GM18868 (cell line): ENCODE measurements around the gene RAPGEF6.
A peak's percentile ranks its signal among the peaks of the same experiment; 100 is the strongest.
"Not testable (repeated sequence)": the region's sequence is repeated elsewhere in the genome, so short reads cannot be mapped to it uniquely, and the experiment has no call there.

Source experiments
- ATAC-seq: cut with Tn5 transposase; IDR thresholded peaks from one replicate; pipeline ENCODE4 v1.9.1; 2021; ENCODE audit warnings: mild to moderate bottlenecking, moderate library complexity; ENCODE audit not compliant: unreplicated experiment

Gene RAPGEF6

DNA sequence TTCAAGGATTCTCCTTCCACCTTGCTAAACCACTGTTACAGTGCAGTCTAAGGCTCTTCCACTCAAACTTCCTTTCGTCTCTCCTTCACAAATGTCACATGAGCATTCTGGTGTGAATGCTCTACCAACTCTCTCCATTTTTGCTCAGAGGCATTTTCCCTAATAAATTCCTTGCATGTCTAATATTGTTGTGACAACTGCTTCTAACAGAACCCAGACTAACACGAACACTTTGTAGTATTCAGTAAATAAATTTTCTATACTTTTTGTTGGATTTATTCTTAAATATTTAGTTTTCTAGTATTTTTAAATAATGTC is 24.0 kb downstream of the RAPGEF6 start:
- ATAC-seq, result no peak

DNA sequence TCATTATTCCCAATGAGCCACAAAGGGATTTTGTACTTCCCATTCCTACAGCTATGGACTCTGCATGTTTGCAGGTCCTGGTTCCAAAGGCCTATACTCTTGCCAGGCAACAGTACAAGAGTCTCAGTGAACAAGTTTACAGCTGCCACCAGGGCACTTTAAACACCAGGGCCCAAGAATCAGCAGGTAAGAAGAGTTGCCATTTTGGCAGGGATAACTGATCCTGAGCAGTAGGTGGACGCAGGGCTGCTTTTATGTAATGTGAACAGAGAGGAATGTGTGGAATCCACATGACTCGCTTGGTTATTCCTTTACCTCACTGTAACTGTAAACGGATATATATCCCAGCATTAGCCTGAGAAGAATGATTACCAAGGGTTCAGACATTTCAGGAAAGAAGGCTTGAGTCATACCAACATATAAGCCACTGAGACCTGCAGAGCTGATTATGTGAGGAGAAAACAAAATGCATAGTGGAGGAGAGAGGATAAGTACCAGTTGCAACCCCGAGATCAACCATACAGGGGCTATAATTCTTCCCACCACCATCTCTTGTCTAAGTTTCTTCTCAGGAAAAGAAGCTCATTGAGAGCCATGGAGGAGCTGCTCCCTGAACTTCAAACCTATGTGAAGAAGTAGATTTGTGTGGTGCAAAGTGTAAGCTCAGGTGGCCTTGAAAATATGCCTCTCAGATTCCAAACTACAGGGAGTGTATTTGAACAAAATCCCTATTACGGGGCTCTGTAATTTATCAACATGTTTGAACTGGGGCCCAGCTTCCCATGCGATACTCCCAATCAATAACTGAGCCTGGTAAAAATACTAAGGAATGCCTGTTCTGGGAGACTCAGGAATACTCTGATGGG is 24.6 kb downstream of the RAPGEF6 start:
- no peak for ATAC-seq

DNA sequence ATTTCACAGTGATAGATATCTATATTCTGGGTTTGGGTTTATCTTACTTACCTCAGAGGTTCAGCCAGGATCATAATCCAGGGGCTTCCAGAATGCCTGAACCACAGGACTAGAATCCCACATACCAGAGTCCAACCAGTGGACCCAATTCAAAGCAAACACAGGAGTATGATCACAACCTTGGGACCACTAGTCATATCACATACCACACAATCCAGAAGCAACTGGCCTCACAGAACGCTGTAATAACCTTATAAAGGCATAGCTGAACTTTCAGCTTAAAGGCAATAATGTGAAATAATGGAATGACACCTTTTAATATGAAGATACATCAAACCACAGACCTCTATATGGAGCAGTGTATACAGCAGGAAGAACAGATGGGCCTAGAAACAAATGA is 25.3 kb downstream of the RAPGEF6 start:
- ATAC-seq, result no peak

DNA sequence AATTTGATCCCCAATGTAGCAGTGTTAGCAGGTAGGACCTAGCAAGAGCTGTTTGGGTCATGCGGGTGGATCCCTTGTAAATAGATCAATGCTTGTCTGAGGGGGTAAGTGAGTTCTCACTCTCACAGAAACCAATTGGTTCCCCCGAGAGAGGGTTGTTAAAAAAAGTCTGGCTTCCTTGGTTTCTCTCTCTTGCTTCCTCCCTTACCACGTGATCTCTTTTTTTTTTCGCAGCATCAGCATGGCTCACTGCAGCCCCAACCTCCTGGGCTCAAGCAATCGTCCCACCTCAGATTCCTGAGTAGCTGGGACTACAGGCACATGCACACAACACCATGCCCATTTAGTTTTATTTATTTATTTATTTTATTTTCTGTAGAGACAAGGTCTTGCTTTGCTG is 26.4 kb downstream of the RAPGEF6 start:
- ATAC-seq, result no peak

DNA sequence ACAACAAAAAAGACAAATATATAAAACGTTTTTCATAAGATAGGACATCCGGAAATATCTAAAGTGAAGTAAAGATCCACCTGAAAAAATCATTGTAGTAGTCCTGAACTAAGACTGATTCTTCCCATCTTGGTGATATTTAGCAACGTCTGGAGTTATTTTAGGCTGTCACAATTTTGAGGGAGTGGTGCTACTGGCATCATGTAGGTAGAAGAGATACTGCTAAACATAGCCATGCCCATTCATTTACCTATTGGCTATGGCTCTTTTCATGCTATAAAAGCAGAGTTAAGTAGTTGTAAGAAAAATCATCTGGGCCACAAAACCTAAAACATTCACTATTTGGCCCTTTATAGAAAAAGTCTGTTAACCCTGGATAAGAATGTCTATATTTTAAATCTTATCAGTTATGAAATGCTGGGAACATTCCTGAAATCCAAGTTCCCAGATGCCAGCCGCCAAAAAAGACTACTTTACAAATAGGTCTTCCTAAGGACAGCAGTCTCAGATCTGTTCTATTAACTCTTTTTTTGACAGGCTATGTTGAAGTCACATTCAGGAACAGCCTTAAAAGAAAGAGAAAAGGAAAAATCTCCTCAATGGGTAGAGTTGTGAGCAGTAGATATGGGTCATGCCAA is 27.0 kb downstream of the RAPGEF6 start:
- no peak for ATAC-seq

DNA sequence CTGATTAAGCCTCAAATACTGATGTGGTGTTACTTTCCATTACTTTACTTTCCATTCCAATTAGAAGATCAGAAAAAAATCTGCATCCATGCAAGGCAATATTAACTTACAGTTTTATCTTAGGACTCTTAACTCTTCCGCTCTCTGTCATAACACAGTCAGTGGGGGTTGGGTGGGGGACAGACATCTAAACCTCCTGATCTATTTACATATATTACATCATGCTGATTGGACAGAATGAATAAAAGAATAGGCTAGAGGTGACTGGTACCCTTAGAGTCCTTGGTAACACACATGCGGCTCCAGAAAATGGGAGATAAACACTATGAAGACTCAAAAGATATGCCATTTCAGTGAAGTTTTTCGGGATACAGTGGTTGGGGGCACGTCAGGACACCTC is 27.6 kb downstream of the RAPGEF6 start:
- ATAC-seq, result no peak

DNA sequence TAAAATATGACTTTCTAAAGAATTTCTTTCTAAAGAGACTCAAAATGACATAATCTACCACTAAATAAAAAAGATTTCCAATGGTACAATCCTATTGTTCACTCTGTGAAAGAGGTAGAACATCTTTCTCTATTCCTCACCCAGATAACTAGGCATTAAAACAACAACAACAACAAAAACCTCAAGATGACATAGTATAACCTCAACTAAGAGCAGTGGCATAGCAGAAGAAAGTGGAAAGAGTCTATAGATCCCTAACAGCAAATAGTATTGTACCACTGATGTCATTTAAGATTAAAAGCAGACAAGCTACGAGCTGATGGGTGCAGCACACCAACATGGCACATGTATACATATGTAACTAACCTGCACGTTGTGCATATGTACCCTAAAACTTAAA is 29.9 kb downstream of the RAPGEF6 start:
- ATAC-seq, result no peak

DNA sequence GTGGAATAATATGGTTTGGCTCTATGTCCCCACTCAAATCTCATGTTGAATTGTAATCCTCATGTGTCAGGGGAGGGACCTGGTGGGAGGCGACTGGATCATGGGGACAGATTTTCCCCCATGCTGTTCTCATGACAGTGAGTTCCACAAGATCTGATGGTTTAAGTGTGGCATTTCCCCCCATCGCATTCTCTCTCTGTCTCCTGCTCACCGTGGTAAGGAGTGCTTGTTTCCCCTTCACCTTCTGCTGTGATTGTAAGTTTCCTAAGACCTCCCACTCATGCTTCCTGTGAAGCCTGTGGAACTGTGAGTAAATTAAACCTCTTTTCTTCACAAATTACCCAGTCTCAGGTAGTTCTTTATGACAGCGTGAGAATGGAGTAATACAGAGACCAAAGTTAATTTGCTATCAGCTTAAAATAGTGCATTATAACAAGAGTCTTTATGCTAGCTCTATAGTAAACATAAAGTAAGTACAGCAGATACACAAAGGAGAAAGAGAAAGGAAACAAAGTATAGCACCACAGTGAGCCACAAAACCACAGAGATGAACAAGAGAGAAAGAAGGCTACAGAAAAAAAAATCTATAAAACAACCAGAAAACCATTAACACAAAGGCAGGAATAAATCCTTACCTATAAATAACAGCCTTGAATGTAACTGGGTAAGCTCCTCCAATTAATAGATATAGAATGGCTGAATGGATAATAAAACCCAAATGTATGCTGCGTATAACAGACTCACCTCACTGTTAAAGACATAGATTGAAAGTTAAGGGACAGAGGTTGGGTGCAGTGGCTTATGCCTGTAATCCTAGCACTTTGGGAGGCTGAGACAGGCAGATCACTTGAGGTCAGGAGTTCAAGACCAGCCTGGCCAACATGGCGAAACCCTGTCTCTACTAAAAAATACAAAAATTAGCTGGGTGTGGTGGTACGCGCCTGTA is 39.7 kb downstream of the RAPGEF6 start:
- peak; percentile 76 for ATAC-seq

DNA sequence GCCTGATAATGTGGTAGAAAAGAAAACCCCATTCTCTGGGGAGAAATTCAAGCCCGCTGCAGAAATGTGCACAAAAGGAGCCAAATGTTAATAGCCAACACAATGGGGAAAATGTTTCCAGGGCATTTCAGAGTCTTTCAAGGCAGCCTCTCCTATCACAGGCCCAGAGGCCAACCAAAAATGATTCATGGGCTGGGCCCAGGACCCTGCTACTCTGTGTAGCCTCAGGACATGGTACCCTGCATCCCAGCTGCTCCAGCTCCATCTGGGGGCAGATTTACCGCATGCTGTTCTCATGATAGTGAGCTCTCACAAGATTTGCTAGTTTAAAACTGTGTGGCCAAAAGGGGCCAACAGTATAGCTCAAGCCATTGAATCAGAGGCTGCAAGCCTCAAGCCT is 41.1 kb downstream of the RAPGEF6 start:
- ATAC-seq, result no peak

DNA sequence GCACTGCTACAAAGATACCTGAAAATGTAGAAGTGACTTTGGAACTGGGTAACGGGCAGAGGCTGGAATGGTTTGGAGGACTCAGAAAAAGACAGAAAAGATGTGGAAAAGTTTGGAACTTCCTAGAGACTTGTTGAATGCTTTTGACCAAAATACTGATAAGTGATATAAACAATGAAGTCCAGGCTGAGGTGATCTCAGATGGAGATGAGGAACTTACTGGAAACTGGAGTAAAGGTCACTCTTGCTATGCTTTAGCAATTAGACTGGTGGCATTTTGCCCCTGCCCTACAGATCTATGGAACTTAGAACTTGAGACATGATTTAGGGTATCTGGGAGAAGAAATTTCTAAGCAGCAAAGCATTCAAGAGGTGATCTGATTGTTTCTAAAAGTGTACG is 41.6 kb downstream of the RAPGEF6 start:
- not testable (repeated sequence) for ATAC-seq

DNA sequence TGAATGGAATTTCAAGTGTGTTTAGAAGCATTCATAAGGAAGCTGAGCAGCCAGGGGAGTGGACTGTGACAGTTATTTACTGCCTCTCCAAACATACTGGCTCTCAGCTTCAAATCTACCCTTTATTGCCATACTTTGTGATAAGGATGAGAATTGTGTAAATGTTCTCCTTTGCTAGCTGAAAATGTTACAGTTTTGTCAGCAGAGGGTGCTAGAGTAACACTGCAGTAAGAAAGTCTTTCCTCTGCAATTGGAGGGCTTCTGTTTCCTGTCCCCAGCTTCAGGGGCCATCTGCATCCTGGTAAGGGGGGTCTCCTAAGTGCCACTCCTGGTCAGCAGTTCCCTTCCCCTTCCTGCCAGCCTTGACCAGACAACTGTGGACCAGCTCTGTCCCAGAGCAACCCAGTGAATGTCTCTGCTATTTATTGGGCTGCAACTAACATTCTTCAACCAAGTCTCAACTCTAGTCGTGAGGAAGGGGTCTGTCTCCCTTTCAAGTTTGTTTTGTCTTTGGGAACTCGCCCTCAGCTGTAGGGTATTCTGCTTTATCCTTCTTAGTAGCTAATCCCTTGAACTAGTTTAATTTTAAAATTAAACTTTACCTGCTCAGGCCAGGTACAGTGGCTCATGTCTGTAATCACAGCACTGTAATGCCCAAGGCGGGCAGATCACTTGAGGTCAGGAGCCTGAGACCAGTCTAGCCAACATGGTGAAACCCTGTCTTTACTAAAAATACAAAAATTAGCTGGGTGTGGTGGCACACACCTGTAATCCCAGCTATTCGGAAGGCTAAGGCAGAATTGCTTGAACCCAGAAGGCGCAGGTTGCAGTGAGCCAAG is 45.3 kb downstream of the RAPGEF6 start:
- ATAC-seq, result peak; percentile 67

DNA sequence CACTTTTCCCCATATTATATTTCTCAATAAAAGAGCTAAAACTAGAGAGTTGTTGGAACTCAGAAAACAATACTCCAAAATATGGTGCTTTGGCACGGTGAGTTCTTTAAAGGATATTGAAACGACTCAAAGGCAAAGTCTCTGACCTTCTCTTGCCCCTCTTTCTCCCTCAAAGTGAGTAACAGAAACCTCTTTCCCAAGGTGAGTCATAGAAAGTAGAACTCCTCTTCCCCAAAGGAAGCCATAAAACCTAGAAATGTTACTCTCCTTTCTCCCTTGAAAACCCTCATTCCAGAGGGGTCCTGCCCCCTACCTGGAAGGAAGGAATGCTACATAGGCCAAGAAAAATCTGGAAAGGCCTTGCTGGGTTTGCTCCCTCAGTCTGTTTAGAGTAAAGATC is 47.5 kb downstream of the RAPGEF6 start:
- ATAC-seq, result no peak

DNA sequence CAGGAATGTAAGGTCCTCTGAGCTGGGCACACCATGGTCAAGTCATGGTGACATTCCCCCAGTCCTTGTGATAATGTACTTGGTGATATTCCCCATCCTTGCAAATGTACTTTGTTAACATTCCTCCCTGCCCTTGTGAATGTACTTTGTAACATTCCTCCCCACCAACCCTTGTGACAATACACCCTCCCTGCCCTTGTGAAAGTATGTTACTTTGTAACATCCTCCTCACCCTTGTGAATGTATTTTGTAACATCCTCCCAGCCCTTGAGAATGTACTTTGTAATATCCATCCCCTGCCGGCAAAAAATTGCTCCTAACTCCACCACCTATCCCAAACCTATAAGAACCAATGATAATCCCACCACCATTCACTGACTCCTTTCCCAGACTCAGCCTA is 53.3 kb downstream of the RAPGEF6 start:
- ATAC-seq, result no peak

DNA sequence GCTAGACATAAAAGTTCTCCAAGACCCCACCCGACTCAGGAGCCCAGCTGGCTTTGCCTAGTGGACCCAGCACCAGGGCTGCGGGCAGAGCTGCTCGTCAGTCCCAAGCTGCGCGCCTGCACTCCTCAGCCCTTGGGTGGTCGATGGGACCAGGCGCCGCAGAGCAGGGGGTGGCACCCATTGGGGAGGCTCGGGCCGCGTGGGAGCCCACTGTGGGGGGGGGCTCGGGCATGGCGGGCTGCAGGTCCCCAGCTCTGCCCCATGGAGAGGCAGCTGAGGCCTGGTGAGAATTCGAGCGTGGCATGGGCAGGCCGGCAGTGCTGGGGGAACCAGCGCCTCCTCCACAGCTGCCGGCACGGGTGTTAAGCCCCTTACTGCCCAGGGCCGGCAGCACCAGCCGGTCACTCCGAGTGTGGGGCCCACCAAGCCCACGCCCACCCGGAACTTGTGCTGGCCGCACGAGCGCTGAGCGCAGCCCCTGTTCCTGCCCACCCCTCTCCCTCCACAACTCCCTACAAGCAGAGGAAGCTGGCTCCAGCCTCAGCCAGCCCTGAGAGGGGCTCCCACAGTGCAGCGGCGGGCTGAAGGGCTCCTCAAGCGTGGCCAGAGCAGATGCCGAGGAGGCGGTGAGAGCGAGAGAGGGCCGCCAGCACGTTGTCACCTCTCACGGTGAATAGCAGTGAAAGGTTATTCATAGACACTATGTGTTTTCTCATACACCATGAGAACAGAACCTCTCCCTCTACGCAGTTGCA is 54.9 kb downstream of the RAPGEF6 start:
- no peak for ATAC-seq

DNA sequence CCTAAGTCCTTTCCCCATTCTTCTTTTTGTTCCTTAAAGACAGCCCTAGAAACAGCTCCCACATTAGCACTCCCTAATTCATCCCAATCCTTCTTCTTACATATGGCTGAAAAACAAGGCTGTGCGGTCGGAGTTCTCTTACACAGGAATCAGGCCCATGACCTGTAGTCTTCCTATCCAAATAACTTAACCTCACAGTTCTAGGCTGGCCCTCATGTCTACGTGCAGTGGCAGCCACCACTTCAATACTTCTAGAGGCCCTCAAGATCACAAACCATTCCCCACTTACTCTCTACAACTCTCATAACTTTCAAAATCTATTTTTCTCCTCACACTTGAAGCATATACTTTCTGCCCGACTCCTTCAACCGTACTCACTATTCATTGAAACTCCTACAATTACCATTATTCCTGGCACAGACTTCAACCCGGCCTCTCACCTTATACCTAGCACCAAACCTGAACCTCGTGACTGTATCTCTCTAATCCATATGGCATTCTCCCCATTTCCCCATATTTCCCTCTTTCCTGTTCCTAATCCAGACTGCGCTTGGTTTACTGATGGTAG is 59.3 kb downstream of the RAPGEF6 start:
- no peak for ATAC-seq

DNA sequence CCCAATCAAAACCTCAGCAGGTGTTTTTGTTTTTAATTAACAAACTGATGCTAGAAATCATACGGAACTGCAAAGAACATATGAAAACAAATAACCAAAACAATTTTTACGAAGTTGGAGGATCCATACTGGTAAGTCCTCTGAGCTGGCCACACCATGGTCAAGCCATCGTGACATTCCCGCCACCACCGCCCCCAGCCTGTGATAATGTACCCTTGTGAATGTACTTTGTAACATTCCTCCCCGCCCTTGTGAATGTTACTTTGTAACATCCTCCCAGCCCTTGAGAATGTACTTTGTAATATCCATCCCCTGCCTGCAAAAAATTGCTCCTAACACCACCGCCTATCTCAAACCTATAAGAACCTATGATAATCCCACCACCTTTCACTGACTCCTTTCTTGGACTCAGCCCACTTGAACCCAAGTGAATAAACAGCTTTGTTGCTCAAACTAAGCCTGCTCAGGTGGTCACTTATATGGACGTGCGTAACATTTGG is 63.3 kb downstream of the RAPGEF6 start:
- ATAC-seq, result no peak

DNA sequence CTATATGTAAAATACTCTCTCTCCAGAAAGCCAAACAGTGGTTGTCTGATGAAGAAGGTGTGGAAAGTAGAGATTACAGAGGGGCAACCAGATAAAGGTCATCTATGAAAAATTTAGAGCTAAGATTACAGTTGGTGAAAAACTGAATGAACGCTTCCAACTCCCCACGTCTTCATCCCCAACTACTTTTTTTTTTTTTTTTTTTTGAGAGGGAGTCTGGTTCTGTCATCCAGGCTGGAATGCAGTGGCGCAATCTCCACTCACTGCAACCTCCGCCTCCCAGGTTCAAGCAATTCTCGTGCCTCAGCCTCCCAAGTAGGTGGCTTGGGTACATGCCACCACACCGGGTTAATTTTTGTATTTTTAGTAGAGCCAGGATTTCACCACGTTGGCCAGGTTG is 64.3 kb downstream of the RAPGEF6 start:
- no peak for ATAC-seq

DNA sequence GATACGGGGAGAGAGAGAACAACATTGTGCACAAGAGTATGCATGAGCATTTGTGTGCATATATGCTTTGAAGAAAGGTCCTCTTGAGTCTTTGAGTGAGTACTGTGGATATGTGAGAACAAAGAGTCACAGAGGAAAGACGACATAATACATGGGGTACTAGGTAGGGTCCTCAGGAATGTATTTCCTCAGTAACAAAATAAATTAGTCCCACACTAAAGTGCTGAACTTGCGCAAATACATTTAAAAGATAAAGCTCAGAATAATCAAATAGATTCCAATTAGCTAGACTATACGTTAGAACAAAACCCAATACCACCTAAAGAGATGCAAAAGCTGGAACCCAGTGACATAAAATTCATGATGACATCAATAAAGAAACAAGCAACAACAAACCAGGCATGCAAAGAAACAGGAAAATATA is 70.8 kb downstream of the RAPGEF6 start:
- no peak for ATAC-seq

DNA sequence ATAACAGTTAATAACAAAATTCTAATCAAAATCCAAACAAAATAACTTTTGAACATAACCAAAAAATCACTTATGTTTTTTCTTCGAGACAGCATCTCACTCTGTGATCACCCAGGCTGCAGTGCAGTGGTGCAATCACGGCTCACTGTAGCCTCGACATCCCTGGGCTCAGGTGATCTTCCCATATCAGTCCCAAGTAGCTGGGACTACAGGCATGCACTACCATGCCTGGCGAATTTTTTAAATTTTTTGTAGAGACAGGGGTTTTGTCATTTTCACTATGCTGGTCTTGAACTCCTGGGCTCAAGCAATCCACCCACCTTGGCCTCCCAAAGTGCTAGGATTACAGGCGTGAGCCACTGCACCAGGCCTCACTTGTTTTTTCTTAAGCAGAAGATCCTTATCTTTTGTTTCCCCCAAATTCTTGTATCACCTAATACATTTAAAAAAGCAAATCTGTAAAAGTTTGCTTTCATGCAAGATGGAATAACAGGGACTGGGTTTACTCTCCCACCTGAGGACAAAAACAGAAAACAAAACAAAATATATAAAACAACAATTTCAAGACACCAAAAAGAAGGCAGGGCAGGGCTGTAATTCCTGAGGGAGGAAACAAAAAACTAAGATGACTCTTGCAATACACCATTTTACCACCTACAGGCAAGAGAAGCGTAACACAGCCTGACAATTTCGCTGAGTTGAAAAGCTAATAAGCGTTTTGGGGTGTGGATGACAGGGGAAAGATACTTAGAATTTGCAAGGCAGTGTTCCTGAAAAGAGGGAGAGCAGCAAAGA is 71.4 kb downstream of the RAPGEF6 start:
- no peak for ATAC-seq
